UCSD-AML1 (cell line): Measurements from ENCODE around the gene UBE2I.
"Not testable (repeated sequence)": the region's sequence is repeated elsewhere in the genome, so short reads cannot be mapped to it uniquely, and the experiment has no call there.

Experiments used
- DNase-seq: peaks from one replicate; lab custom pipeline; 2025; ENCODE audit not compliant: unreplicated experiment; lab: John Stamatoyannopoulos, UW

Gene UBE2I

GRCh38 chr16:1328136-1328535, 18.7 kb downstream of the UBE2I start:
- DNase-seq, result not testable (repeated sequence)

GRCh38 chr16:1328961-1329360, 19.5 kb downstream of the UBE2I start:
- not testable (repeated sequence) for DNase-seq

- no peak for DNase-seq
These were observed 21.0 kb downstream of the UBE2I start for GRCh38 chr16:1330260-1330914.

- no peak for DNase-seq
These were observed 21.7 kb downstream of the UBE2I start for GRCh38 chr16:1330931-1331711.

GRCh38 chr16:1331712-1332617, 22.5 kb downstream of the UBE2I start:
- peak; percentile 33 for DNase-seq

- no peak for DNase-seq
These were observed 23.2 kb downstream of the UBE2I start for GRCh38 chr16:1332618-1333148.

- DNase-seq, result no peak
These were observed 23.8 kb downstream of the UBE2I start, which contains the start of gene BAIAP3 for GRCh38 chr16:1333149-1333812. BAIAP3 (plus strand) TSS chr16:1333645; CDS start chr16:1338550, 4,905 bp downstream.

- DNase-seq, result no peak
These were observed 24.6 kb downstream of the UBE2I start for GRCh38 chr16:1333854-1334700.

GRCh38 chr16:1334739-1335138, 25.3 kb downstream of the UBE2I start:
- DNase-seq, result no peak

- no peak for DNase-seq
These were observed 26.0 kb downstream of the UBE2I start for GRCh38 chr16:1335211-1335971.

- no peak for DNase-seq
These were observed 26.6 kb downstream of the UBE2I start for GRCh38 chr16:1335996-1336395.

GRCh38 chr16:1336619-1337018, 27.2 kb downstream of the UBE2I start:
- no peak for DNase-seq

- DNase-seq, result no peak
These were observed 28.1 kb downstream of the UBE2I start for GRCh38 chr16:1337486-1337885.

- DNase-seq, result peak; percentile 34
These were observed 28.8 kb downstream of the UBE2I start for GRCh38 chr16:1338119-1338730.

GRCh38 chr16:1338855-1339675, 29.6 kb downstream of the UBE2I start:
- no peak for DNase-seq

GRCh38 chr16:1340730-1341494, 31.5 kb downstream of the UBE2I start:
- no peak for DNase-seq
